GM18511 (cell line): Measurements from ENCODE around the gene PCSK9.
"Not testable (repeated sequence)": the region's sequence is repeated elsewhere in the genome, so short reads cannot be mapped to it uniquely, and the experiment has no call there.

Source experiments
- ATAC-seq: cut with Tn5 transposase; IDR thresholded peaks from one replicate; pipeline ENCODE4 v1.9.1; 2021; ENCODE audit warnings: mild to moderate bottlenecking, moderate library complexity; ENCODE audit not compliant: unreplicated experiment

Gene PCSK9

DNA sequence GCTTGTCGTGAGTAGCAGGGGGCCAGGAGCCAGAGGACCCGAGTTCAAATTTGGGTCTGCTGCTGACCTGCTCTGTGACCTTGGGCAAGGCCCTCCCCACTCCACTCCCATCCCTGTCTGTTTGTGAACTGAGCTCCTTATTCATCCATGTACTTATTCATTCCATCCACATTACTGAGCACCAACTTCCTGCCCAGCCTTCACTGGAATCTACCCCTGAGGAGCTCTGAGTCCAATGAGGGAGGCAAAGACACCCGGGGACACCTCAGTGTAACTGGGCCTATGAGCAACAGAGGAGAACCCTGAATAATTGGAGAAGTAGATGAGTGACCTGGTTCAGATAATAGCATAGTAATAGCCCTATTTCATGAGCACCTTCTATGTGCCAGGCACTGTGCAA is 31.7 kb upstream of the PCSK9 start:
- no peak for ATAC-seq

DNA sequence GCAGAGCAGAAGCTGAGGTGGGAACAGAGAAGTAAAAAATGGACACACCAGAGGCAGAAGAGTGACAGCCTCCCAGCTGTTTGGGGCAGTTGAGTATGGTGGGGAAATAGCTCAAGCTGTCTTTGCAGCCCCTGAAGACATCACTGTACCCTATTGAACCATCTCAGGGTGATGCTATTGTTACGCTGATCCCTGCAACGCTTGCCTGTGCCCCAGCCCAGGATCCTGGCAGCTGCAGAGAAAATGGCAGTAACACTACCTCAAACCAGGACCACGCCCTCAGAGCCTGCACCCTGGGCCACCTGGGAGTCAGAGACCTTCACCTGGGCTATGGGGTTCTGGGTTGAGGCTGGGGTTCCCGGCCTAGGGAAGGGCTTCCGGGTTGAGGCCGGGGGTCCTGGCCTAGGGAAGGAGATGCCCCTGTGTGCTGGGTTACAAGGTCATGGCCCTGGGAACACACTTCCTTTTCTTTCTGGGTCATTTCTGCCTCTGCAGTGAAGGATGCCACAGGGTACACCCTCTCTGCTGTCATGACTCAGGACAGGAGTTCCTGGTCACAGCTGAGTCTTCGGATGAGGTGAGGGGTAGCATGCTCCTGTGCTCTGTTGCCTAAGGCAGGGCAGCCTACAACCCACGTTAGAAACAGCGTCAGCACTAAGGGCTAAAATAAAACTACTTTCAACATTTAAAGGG is 29.0 kb upstream of the PCSK9 start:
- ATAC-seq, result no peak

DNA sequence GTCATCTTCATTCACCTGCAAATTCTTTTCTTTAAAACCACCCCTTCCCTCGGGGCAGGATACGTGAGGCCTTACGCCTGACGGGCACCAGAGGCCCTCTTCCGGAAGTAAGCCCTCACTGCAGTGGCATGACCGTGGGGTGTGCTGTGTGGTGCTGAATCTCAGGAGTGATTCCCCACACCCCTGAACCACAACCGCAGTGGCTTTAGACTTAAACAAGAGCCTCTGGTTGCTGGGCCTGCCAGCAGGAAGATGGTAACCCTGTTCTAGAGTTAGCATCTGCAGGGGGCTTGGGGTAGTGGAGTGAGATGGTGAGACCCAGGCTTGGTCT is 28.5 kb upstream of the PCSK9 start:
- ATAC-seq, result no peak

DNA sequence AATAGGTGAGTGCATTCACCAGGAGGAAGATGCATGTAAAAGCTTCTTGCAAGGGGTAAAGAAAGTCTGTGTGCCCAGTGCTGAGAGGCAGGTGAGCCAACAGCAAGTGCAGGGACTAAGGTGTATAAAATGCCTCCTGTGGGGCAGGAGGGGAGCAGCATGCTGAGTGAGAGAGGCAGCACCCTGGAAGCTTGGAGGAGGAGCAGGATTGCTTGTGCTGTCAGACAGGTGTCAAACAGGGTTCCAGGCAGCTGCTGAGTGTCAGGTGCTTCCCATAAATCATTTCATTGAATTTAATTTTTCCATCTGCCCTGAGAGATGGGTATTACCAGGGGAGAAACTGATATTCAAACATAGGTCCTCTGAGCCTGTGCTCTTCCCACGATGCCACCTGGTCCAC is 26.7 kb upstream of the PCSK9 start:
- no peak for ATAC-seq

DNA sequence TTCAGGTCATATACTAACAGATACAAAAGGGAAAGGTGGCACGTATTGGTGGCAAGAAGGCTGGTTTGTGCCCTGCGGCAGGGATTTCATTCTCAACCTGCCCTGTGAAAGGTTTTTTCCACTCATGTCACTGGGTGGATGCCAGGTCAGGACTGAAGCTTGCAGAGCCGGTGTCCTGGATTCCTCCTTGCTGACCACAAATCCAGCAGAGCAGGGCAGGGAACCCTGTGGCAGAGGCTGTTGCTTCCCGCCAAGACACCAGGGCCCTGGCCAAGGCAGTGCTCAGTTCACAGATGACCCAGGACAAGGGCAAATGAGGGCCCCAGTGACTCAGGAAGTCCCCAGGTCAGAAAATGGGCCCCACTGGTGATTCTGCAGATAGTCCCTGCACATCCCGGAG is 24.2 kb upstream of the PCSK9 start:
- no peak for ATAC-seq

DNA sequence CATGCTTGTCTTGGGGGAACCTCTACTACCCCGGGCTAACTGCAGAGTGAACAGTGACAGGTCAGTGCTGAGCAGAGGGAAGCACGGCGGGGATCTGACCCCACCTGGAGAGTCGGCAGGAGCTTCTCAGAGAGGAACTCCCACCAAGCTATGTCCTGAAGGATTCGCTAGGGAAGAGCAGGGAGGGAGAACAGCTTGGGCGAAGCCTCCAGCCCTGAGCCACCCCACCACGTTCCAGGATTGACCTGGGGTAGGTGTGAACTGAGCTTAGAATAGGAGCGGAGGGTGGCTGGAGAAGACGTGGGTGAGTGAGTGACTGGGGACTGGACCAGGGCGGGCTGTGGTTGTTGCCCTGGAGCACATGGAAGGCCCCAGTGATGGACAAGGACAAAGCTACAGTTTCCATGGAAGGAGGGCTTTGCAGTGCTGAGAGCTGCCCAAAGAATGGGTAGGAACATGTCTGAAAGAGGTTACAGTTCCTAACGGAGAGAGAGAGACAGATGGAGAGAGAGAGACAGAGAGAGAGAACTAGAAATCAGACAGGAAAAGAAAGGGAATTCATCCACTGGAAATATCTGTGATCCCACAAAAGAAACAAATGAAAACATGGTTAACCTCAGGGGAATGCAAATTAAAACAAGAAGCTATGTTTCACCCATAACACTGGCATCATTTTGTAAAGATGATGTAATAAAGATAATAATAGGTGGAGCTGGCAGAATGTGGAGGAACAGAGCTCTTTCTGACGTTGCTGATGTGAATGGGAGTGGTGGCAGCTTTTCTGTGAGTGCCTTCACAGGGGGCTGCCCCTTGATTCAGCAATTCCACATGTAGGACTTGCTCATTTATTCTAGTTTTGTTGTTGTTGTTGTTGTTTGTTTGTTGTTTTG is 23.4 kb upstream of the PCSK9 start:
- no peak for ATAC-seq

DNA sequence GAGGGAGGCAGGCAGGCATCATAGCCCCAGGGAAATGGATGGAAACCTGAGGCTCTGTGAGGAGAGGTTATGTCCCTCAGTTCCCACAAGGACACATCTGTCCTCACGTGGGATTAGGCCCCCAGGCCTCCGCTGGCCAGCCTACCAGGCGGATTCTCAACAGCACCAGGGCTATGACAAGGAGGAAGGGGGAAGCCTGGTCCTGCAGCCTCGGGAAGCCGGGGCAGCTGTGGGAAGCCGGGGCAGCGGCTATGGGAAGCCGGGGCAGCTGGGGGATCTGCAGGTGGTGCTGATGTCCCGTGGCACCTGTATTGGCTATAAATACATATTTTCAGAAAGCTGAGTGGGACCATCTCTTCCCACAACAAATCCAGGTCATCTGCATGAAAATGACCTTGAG is 21.0 kb upstream of the PCSK9 start:
- no peak for ATAC-seq

DNA sequence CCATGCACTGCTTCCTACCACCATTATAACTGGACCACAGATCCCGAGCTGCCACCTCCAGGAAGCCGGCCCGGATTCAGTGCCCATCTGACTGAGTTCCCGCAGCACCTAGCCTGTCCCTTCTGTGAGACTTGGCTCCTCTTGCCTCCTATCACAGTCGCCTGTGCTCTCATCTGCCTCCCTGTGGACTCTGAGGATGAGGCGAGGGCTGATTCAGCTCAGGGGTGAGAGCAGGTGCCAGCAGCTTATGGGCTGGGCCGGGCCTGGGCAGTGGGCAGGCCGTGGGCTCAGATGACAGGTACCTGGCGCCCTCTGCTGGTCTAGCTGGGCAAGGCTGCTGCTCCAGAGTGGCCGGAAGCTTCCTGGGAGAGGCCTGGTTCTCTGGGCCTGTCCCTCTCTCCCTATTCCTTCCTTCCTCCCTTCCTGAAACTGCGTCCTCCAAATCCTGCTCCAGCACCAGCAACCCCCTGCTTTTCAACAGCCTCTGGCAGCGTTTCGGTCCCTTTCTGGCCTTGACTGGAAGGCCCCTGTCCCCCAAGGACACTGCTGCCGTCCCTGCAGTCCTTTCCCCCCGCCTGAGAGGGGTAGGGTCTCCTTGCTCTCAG is 17.3 kb upstream of the PCSK9 start:
- no peak for ATAC-seq

DNA sequence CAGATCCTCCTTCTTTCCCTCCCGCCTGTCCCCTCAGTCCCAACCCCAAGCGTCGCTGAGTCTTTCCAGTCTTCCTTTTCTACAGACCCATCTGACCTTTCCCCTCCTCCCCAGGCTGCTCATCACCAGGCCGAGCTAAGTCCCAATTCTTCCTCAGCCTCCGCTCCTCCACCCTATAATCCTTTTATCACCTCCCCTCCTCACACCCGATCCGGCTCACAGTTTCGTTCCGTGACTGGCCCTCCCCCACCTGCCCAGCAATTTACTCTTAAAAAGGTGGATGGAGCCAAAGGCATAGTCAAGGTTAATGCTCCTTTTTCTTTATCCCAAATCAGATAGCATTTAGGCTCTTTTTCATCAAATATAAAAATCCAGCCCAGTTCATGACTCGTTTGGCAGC is 15.2 kb upstream of the PCSK9 start:
- not testable (repeated sequence) for ATAC-seq

DNA sequence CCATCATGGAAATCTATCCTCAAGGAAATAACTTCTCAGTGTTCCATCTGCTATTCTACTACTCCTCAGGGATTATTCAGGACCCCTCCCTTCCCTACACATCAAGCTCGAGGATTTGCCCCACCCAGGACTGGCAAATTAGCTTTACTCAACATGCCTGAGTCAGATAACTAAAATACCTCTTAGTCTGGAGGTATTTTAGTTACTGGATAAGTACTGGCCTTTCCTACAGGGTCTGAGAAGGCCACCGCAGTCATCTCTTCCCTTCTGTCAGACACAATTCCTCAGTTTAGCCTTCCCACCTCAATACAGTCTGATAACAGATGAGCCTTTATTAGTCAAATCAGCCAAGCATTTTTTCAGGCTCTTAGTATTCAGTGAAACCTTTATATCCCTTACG is 12.7 kb upstream of the PCSK9 start:
- not testable (repeated sequence) for ATAC-seq

DNA sequence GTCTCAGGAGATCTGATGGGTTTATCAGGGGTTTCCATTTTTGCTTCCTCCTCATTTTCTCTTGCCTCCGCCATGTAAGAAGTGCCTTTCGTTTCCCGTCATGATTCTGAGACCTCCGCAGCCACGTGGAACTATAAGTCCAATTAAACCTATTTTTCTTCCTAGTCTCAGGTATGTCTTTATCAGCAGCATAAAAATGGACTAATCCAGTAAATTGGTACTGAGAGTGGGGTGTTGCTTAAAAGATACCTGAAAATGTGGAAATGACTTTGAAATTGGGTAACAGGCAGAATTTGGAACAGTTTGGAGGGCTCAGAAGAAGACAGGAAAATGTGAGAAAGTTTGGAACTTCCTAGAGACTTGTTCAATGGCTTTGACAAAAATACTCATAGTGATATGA is 8.2 kb upstream of the PCSK9 start:
- not testable (repeated sequence) for ATAC-seq

DNA sequence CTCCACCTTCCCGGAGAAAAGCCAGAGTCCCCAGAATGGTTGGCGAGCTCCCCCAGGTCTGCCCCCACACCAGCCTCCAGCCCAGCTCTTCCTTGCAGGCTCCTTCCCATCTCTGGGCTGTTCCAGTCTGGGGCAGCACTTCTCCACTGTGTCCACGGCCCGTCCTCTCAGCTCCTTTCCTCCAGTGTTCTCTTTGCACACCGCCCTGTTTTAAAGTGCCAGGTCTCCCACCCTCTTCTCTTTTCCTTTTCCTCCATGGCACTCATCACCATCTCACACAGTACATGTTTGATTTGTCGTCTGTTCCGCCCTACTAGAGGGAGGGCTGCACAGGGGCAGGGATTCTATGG is 6.1 kb upstream of the PCSK9 start:
- no peak for ATAC-seq

DNA sequence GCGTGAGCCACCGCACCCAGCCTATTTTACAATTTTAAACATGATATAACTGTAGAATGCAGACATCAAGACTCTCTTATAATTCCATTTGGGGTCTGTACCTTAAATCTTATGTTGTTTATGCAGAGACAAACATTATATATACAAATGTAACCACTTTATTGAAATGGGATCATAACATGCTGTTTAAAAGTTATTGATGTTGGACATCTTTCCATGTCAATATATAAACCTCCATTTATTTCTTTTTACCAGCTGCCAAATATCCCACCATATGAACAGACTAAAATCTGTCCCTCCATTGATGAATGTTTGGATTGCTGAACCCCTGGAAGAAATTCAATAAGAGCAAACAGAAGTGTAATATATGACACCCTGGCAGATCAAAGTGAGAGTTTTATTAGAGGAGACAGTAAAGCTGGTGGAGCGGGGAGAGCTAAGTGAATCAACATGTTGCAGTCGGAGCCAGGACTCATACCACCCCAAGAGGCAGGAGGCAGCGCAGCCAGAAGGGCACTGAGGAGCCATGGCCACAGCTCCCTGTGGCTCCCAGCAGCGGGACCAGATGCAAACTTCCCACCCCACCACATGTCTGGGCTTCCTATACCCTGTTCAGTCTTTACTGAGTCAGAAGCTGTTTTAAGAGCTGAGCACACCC is 4.7 kb upstream of the PCSK9 start:
- no peak for ATAC-seq

DNA sequence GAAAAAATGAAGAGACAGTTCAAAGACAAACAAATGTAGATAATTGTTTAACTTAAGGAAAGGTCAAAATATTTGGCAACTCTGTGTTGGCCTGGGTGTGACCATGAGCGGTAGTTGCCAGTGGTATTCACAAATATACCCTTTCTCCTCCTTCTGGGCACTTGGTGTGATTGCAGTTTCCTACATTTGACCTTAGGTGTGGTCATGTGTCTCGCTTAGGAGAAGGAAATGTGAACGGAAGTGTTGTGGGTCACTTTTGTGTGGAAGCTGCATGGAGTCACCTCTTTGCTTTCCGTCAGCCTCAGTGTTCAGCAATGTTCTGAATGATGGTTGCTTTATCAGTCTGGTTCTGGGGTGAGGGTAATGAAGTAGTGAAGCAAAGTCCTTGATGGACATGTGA is 3.4 kb upstream of the PCSK9 start:
- no peak for ATAC-seq

DNA sequence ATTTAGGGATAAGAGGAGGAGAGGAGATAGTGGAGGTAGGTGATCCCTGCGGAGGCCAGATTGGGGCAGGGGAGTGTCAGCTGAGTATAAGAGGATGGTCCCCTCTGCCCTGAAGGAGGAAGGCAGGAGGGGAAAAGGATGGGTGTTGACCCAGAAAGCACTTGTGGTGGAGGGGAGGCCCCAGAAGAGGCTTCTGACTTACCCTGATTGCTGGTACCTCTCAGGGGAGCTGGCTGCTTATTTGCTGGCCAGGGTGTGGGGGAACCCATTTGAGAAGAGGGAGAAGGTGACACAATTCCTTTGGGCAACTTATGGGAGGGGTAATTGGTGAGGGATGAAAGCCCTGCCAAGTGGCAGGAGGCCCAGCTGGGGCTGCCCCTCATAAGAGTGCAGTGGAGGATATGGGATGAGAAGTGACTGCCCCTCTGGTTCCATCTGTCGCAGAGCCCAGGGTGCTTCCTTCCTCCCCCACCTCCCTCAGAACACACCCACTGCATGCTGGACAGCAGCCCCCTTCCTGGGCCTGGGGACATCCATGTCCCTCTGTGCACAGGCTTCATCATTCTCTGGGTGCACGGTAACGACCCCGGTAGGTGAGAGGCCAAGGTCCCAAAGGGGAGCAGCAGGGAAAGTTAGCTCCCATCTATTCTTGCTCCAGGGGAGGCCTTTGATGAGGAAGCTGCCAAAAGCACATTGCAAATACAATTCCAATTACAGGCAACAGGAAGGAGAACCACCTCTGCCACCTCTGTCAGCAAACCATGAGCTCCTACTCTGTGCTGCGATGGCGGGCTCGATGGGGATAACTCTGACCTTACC is 1.4 kb upstream of the PCSK9 start:
- no peak for ATAC-seq

DNA sequence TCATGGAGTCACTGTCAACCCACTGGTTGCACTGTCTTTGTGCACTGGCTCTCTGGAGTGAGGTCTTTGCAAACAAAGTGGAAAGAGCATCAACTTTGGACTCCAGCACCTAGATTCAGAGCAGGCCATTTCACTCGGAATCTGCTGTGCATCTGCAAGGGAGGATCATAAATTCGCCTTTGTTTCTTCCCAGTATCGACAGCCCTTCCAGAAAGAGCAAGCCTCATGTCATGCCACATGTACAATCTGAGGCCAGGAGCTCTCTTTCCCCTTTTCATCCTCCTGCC is 853 bp upstream of the PCSK9 start:
- ATAC-seq, result no peak

DNA sequence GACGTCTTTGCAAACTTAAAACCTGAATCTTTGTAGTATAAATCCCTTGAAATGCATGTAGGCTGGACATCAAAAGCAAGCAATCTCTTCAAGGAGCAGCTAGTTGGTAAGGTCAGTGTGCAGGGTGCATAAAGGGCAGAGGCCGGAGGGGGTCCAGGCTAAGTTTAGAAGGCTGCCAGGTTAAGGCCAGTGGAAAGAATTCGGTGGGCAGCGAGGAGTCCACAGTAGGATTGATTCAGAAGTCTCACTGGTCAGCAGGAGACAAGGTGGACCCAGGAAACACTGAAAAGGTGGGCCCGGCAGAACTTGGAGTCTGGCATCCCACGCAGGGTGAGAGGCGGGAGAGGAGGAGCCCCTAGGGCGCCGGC is 390 bp upstream of the PCSK9 start:
- no peak for ATAC-seq

DNA sequence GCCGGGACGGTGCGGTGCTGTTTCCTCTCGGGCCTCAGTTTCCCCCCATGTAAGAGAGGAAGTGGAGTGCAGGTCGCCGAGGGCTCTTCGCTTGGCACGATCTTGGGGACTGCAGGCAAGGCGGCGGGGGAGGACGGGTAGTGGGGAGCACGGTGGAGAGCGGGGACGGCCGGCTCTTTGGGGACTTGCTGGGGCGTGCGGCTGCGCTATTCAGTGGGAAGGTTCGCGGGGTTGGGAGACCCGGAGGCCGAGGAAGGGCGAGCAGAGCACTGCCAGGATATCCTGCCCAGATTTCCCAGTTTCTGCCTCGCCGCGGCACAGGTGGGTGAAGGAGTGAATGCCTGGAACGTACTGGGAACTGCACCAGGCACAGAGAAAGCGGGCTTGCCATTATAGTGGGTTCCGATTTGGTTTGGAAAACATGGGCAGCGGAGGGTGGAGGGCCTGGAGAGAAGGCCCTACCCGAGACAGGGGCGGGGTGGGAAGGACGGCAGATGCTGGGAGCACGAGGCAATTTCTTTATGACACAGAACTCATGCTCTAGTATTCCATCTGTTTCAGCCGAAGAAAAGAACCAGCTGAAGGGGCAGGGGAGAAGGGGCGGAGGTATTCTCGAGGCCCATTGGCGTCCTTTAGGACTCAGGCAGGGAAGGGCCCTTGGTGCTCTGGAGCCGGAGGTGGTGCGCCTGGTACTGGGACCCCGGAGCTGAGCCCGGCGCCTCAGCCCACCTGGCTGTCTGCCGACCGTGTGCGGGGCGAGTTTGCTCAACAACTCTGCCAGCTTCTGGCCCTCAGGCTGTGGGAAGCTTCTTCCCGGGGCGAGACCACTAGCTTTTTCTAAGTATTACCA is 960 bp downstream of the PCSK9 start:
- ATAC-seq, result no peak

DNA sequence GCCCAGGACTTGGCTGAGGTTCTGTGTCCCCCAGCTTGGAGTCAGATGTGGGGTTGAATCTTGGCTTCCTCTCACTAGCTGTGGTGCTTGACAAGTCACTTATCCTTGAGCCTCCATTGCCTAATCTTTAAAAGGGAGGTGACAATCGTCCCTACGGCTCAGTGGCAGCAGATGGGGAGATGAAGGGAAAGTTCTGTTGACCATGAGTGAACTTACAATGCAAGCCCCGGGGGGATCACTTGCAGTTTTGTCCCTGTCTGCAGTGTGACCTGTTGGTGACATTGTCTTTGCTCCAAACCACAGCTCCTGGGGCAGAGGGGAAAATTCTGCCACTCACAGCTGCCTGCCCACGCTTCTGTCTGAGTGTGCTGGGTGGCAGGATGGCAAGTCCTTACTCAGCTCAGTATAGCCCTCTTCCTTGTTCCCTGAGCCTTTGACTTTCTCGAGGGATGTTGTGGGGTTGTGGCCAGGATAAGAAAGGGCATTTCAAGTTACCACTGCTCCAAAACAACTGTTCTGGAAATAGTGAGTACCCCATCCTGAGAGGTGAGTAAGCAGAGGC is 1.7 kb downstream of the PCSK9 start:
- ATAC-seq, result no peak

DNA sequence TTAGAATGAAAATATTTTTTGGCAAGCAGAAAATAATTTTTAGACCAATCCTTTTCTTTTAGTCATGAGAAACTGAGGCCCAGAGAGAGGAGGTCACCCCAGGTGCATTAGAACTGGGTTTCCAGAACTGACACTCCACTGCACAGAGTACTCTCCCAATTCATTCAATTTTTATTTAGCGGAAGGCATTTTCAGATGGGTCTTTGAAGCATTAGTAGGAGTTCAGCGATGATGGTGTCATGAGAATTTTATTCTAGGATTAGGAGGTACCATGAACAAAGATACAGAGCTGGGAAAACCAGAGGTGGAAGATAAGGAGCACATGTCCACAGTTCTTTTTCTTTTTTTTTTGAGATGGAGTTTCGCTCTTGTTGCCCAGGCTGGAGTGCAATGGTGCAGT is 2.3 kb downstream of the PCSK9 start:
- ATAC-seq, result no peak
